ENCODE data around the gene KAZN.

GRCh38 chr1:14923727-14924452, 325.4 kb downstream of the KAZN start:
- TF ChIP-seq CTCF (conservative IDR thresholded peaks at IDR 0.05; ENCODE audit: low read length): no peak
- no peak for TF ChIP-seq EZH2phosphoT487 (IDR thresholded peaks at IDR 0.05; ENCODE audit: borderline replicate concordance)
